ENCODE results near the gene CCR5AS.

Gene CCR5AS

DNA sequence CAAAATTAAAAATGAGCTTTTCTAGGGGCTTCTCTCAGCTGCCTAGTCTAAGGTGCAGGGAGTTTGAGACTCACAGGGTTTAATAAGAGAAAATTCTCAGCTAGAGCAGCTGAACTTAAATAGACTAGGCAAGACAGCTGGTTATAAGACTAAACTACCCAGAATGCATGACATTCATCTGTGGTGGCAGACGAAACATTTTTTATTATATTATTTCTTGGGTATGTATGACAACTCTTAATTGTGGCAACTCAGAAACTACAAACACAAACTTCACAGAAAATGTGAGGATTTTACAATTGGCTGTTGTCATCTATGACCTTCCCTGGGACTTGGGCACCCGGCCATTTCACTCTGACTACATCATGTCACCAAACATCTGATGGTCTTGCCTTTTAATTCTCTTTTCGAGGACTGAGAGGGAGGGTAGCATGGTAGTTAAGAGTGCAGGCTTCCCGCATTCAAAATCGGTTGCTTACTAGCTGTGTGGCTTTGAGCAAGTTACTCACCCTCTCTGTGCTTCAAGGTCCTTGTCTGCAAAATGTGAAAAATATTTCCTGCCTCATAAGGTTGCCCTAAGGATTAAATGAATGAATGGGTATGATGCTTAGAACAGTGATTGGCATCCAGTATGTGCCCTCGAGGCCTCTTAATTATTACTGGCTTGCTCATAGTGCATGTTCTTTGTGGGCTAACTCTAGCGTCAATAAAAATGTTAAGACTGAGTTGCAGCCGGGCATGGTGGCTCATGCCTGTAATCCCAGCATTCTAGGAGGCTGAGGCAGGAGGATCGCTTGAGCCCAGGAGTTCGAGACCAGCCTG, 35.1 kb downstream of the CCR5AS start:
- no peak for DNase-seq (ENCODE audit: low spot score)
- Mint-ChIP-seq H3K36me3 (ENCODE audit: low read depth) (peaks cover 5% of the 10 kb centered on the region), H3K4me1 (ENCODE audit: low read depth) (peaks cover 61% of the 10 kb centered on the region), H3K27me3 (ENCODE audit: low read depth) (peaks cover 50% of the 10 kb centered on the region), H3K4me3 (peak overlapping the region; percentile 70), H3K27ac (peak overlapping the region; percentile 84), H3K9me3 (no peaks in the 10 kb centered on the region)

DNA sequence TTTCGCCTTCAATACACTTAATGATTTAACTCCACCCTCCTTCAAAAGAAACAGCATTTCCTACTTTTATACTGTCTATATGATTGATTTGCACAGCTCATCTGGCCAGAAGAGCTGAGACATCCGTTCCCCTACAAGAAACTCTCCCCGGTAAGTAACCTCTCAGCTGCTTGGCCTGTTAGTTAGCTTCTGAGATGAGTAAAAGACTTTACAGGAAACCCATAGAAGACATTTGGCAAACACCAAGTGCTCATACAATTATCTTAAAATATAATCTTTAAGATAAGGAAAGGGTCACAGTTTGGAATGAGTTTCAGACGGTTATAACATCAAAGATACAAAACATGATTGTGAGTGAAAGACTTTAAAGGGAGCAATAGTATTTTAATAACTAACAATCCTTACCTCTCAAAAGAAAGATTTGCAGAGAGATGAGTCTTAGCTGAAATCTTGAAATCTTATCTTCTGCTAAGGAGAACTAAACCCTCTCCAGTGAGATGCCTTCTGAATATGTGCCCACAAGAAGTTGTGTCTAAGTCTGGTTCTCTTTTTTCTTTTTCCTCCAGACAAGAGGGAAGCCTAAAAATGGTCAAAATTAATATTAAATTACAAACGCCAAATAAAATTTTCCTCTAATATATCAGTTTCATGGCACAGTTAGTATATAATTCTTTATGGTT, 35.9 kb downstream of the CCR5AS start, which contains the start of gene CCR5:
Gene CCR5, plus strand, starts transcription at position 108 of the 680 bp plus-strand sequence. CDS start 1,957 bp downstream, outside the sequence.
- peak; percentile 54 for DNase-seq (ENCODE audit: low spot score)
- H3K27me3 Mint-ChIP-seq (ENCODE audit: low read depth) = peaks cover 54% of the 10 kb centered on the region
- H3K9me3 Mint-ChIP-seq = no peaks in the 10 kb centered on the region
- H3K4me3 Mint-ChIP-seq = peak within 1 kb of the TSS; percentile 70
- peaks cover 63% of the 10 kb centered on the region for H3K4me1 Mint-ChIP-seq (ENCODE audit: low read depth)
- peak within 1 kb of the TSS; percentile 84 for H3K27ac Mint-ChIP-seq
- H3K36me3 Mint-ChIP-seq (ENCODE audit: low read depth) = peaks cover 8% of the 10 kb centered on the region

DNA sequence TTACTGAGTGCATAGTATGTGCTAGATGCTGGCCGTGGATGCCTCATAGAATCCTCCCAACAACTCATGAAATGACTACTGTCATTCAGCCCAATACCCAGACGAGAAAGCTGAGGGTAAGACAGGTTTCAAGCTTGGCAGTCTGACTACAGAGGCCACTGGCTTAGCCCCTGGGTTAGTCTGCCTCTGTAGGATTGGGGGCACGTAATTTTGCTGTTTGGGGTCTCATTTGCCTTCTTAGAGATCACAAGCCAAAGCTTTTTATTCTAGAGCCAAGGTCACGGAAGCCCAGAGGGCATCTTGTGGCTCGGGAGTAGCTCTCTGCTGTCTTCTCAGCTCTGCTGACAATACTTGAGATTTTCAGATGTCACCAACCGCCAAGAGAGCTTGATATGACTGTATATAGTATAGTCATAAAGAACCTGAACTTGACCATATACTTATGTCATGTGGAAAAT, 37.2 kb downstream of the CCR5AS start:
- peaks cover 8% of the 10 kb centered on the region for H3K36me3 Mint-ChIP-seq (ENCODE audit: low read depth)
- peak; percentile 65 for DNase-seq (ENCODE audit: low spot score)
- H3K4me3 Mint-ChIP-seq = peak overlapping the region; percentile 59
- peak overlapping the region; percentile 84 for H3K27ac Mint-ChIP-seq
- H3K9me3 Mint-ChIP-seq = no peaks in the 10 kb centered on the region
- H3K4me1 Mint-ChIP-seq (ENCODE audit: low read depth) = peaks cover 58% of the 10 kb centered on the region
- peaks cover 54% of the 10 kb centered on the region for H3K27me3 Mint-ChIP-seq (ENCODE audit: low read depth)

DNA sequence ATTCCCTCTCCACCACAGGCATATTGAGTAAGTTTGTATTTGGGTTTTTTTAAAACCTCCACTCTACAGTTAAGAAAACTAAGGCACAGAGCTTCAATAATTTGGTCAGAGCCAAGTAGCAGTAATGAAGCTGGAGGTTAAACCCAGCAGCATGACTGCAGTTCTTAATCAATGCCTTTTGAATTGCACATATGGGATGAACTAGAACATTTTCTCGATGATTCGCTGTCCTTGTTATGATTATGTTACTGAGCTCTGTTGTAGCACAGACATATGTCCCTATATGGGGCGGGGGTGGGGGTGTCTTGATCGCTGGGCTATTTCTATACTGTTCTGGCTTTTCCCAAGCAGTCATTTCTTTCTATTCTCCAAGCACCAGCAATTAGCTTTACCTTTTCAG, 37.7 kb downstream of the CCR5AS start:
- Mint-ChIP-seq H3K9me3 (no peaks in the 10 kb centered on the region), H3K4me1 (ENCODE audit: low read depth) (peaks cover 53% of the 10 kb centered on the region), H3K27ac (peak overlapping the region; percentile 84), H3K36me3 (ENCODE audit: low read depth) (peaks cover 6% of the 10 kb centered on the region), H3K27me3 (ENCODE audit: low read depth) (peaks cover 53% of the 10 kb centered on the region), H3K4me3 (peak overlapping the region; percentile 59)
- DNase-seq (ENCODE audit: low spot score) = no peak

DNA sequence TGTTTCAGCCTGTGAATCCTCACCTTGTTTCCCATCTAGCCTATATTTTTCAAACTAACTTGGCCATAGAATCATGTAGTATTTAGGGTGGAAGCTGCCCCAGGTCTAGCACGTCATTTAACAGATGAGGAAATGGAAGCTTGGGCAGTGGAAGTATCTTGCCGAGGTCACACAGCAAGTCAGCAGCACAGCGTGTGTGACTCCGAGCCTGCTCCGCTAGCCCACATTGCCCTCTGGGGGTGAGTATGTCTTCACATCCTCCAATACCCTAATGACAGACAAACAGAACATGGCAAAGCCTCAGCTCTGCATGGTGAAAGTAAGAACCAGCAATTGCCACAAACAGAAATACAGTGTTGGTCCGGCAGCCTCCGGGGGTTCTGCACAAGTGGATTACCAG, 38.3 kb downstream of the CCR5AS start:
- peak overlapping the region; percentile 19 for H3K27ac Mint-ChIP-seq
- no peak overlapping the region for H3K4me3 Mint-ChIP-seq
- peak; percentile 21 for DNase-seq (ENCODE audit: low spot score)
- peaks cover 6% of the 10 kb centered on the region for H3K36me3 Mint-ChIP-seq (ENCODE audit: low read depth)
- peaks cover 55% of the 10 kb centered on the region for H3K27me3 Mint-ChIP-seq (ENCODE audit: low read depth)
- no peaks in the 10 kb centered on the region for H3K9me3 Mint-ChIP-seq
- peaks cover 56% of the 10 kb centered on the region for H3K4me1 Mint-ChIP-seq (ENCODE audit: low read depth)

DNA sequence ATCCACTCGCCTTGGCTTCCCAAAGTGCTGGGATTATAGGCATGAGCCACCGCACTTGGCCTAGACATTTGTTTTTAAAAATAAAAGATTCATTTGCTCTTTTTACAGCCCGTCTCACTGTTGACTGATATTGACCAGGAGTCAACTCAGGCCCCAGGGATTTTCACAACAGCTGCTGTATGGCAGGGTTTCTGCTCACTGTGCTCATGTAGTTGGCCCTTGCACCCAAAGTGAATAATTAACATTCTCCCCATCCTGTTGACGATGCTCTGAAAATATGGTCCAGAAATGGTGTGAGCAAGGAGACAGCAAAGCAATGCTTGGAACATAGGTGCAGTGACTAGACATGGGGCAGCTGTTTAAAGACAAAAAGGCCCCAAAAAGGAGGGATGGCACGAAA, 39.1 kb downstream of the CCR5AS start:
- Mint-ChIP-seq H3K27ac (no peak overlapping the region), H3K36me3 (ENCODE audit: low read depth) (peaks cover 6% of the 10 kb centered on the region), H3K4me3 (no peak overlapping the region), H3K9me3 (no peaks in the 10 kb centered on the region), H3K27me3 (ENCODE audit: low read depth) (peaks cover 52% of the 10 kb centered on the region), H3K4me1 (ENCODE audit: low read depth) (peaks cover 57% of the 10 kb centered on the region)
- no peak for DNase-seq (ENCODE audit: low spot score)

DNA sequence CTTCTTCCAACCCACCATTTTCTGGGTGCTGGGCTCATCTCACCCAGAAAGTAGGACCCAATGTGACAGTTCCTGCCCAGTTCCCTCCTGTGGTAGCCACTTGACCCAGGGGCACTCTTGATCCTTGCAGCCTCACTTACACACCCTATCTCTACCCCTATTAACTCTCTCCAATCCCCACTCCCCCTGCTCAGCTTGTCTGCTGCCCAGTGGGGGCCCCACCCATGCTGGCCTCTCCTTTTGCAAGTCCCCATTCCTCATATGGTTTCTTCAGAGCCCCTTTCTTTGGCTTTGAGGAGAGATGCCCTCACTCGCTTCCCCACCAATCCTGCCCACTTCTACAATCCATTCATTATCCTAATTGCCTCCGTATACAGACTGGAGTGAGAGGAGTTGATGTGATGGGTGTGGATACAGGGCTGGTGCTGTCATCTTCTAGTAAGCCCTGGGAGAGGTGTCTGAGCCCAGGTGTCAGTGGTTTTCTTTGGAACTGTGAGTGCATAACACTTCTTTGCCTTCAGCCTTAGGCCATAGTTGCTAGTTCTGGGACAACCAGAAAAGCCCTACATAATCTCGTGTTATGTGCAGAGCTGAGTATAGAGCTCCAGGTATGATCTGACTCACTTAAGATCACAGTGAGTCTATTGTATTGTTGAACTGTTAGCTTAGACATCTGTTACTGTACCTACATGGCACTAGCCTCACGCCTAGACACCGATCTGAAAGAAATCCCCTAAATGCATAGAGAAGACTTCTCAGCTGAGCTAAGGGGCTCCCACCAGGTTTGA, 40.9 kb downstream of the CCR5AS start:
- Mint-ChIP-seq H3K27ac (no peak overlapping the region), H3K4me1 (ENCODE audit: low read depth) (peaks cover 45% of the 10 kb centered on the region), H3K9me3 (no peaks in the 10 kb centered on the region), H3K27me3 (ENCODE audit: low read depth) (peaks cover 57% of the 10 kb centered on the region), H3K36me3 (ENCODE audit: low read depth) (peaks cover 8% of the 10 kb centered on the region), H3K4me3 (no peak overlapping the region)
- no peak for DNase-seq (ENCODE audit: low spot score)

DNA sequence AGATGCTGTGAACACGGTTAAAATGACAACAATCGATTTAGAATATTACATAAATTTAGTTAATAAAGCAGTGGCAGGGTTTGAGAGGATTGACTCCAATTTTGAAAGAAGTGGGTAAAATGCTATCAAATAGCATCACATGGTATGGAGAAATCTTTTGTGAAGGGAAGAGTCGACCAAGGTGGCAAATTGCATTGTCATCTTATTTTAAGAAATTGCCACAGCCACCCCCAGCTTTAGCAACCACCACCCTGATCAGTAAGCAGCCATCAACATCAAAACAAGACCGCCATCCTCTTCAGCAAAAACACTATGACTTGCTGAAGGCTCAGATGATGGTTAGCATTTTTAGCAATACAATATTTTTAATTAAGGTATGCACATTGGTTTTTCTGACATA, 41.8 kb downstream of the CCR5AS start:
- H3K27me3 Mint-ChIP-seq (ENCODE audit: low read depth) = peaks cover 63% of the 10 kb centered on the region
- peaks cover 41% of the 10 kb centered on the region for H3K4me1 Mint-ChIP-seq (ENCODE audit: low read depth)
- H3K27ac Mint-ChIP-seq = no peak overlapping the region
- H3K4me3 Mint-ChIP-seq = no peak overlapping the region
- DNase-seq (ENCODE audit: low spot score) = no peak
- no peaks in the 10 kb centered on the region for H3K9me3 Mint-ChIP-seq
- H3K36me3 Mint-ChIP-seq (ENCODE audit: low read depth) = peaks cover 8% of the 10 kb centered on the region

DNA sequence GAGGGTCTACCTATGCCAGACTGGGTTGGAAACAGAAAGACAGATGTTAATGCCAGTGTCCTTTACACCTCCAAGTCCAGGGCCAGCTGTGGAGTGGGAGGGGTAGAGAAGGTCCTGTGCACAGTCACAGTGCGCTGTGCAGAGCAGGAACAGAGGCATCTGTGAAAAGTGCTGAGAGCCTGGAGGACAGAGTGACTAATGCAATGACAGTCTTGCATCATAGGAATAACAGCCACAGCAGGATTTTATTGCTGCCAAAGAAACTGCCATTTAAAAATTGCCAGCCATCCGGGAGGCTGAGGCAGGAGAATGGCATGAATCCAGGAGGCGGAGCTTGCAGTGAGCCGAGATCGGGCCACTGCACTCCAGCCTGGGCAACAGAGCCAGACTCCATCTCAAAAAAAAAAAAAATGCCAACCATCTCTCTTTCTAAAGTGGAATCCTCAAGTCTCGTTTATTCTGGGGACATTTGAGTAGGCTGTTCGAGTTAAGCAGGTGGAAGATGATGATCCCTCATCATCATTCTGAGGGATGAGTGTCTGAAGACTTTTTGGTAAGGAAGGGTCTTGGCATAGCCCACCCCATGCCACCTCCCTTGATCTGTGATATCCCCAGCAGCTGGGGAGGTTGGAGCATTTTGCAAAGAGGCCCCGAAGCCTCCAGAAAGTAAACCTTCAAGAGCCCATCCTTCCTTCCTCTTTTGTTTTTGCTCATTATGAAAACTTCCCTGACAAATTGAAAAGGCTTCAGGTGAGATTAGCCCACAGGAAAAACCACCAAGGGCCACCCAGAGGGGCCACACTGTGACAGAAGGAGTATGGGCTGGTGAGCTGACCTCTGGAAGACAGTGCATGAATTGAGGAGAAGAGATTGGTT, 45.2 kb downstream of the CCR5AS start:
- H3K36me3 Mint-ChIP-seq (ENCODE audit: low read depth) = peaks cover 19% of the 10 kb centered on the region
- H3K27ac Mint-ChIP-seq = peak overlapping the region; percentile 18
- peaks cover 78% of the 10 kb centered on the region for H3K27me3 Mint-ChIP-seq (ENCODE audit: low read depth)
- H3K4me1 Mint-ChIP-seq (ENCODE audit: low read depth) = peaks cover 30% of the 10 kb centered on the region
- no peaks in the 10 kb centered on the region for H3K9me3 Mint-ChIP-seq
- no peak for DNase-seq (ENCODE audit: low spot score)
- no peak overlapping the region for H3K4me3 Mint-ChIP-seq

DNA sequence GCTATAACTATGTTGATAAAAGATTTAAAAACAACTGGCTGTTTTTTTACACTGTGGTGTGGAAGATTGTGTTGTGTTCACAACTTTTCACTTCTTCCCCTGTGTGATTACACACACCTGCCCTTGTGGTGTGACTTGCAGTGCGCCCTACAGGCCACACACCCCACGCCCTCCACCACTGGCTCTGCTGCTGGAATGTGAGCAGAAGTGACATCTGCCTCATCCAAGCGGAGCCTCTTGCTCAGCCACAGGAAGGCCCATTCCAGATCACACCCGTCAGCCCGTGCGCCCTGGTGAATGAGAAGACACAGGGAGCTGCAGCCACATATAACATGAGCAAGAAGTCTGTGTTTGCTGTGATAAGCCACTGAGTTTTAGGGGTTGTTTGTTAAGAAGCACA, 46.0 kb downstream of the CCR5AS start:
- peaks cover 20% of the 10 kb centered on the region for H3K36me3 Mint-ChIP-seq (ENCODE audit: low read depth)
- H3K4me3 Mint-ChIP-seq = no peak overlapping the region
- DNase-seq (ENCODE audit: low spot score) = no peak
- H3K27me3 Mint-ChIP-seq (ENCODE audit: low read depth) = peaks cover 78% of the 10 kb centered on the region
- no peaks in the 10 kb centered on the region for H3K9me3 Mint-ChIP-seq
- H3K4me1 Mint-ChIP-seq (ENCODE audit: low read depth) = peaks cover 30% of the 10 kb centered on the region
- H3K27ac Mint-ChIP-seq = no peak overlapping the region

DNA sequence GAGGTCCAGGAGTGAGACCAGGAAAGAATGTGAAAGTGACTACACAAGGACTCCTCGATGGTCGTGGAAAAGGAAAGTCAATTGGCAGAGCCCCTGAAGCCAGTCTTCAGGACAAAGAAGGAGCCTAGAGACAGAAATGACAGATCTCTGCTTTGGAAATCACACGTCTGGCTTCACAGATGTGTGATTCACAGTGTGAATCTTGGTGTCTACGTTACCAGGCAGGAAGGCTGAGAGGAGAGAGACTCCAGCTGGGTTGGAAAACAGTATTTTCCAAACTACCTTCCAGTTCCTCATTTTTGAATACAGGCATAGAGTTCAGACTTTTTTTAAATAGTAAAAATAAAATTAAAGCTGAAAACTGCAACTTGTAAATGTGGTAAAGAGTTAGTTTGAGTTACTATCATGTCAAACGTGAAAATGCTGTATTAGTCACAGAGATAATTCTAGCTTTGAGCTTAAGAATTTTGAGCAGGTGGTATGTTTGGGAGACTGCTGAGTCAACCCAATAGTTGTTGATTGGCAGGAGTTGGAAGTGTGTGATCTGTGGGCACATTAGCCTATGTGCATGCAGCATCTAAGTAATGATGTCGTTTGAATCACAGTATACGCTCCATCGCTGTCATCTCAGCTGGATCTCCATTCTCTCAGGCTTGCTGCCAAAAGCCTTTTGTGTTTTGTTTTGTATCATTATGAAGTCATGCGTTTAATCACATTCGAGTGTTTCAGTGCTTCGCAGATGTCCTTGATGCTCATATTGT, 47.0 kb downstream of the CCR5AS start:
- Mint-ChIP-seq H3K36me3 (ENCODE audit: low read depth) (peaks cover 26% of the 10 kb centered on the region), H3K27me3 (ENCODE audit: low read depth) (peaks cover 79% of the 10 kb centered on the region), H3K9me3 (no peaks in the 10 kb centered on the region), H3K4me1 (ENCODE audit: low read depth) (peaks cover 35% of the 10 kb centered on the region), H3K4me3 (no peak overlapping the region), H3K27ac (no peak overlapping the region)
- DNase-seq (ENCODE audit: low spot score) = no peak

DNA sequence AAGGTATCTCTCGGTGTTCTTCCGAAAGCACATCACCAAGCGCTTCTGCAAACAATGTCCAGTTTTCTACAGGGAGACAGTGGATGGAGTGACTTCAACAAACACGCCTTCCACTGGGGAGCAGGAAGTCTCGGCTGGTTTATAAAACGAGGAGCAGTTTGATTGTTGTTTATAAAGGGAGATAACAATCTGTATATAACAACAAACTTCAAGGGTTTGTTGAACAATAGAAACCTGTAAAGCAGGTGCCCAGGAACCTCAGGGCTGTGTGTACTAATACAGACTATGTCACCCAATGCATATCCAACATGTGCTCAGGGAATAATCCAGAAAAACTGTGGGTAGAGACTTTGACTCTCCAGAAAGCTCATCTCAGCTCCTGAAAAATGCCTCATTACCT, 48.4 kb downstream of the CCR5AS start:
- H3K4me1 Mint-ChIP-seq (ENCODE audit: low read depth) = peaks cover 42% of the 10 kb centered on the region
- peaks cover 26% of the 10 kb centered on the region for H3K36me3 Mint-ChIP-seq (ENCODE audit: low read depth)
- H3K27ac Mint-ChIP-seq = no peak overlapping the region
- H3K9me3 Mint-ChIP-seq = no peaks in the 10 kb centered on the region
- H3K4me3 Mint-ChIP-seq = no peak overlapping the region
- peaks cover 74% of the 10 kb centered on the region for H3K27me3 Mint-ChIP-seq (ENCODE audit: low read depth)
- no peak for DNase-seq (ENCODE audit: low spot score)

Data from T-helper 2 cell treated with Interferon-gamma antibody and Interleukin-4, amounts not matched to agents 5 μg/mL and 100 μg/mL, for 36 hours (primary cell).